Activated gamma-delta T cell (primary cell): ENCODE measurements around the gene E2F4.
A peak's percentile ranks its signal among the peaks of the same experiment; 100 is the strongest.

ENCODE experiments used
- DNase-seq: peaks from one replicate; lab custom pipeline; 2025; lab: John Stamatoyannopoulos, UW
- total RNA-seq, 2 donors: gene quantifications; one replicate each; lab custom pipeline; 2026; lab: John Stamatoyannopoulos, UW

The E2F4 gene, protein sequence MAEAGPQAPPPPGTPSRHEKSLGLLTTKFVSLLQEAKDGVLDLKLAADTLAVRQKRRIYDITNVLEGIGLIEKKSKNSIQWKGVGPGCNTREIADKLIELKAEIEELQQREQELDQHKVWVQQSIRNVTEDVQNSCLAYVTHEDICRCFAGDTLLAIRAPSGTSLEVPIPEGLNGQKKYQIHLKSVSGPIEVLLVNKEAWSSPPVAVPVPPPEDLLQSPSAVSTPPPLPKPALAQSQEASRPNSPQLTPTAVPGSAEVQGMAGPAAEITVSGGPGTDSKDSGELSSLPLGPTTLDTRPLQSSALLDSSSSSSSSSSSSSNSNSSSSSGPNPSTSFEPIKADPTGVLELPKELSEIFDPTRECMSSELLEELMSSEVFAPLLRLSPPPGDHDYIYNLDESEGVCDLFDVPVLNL
- total RNA-seq: 110 to 117 reads per million in 2 donors

DNA sequence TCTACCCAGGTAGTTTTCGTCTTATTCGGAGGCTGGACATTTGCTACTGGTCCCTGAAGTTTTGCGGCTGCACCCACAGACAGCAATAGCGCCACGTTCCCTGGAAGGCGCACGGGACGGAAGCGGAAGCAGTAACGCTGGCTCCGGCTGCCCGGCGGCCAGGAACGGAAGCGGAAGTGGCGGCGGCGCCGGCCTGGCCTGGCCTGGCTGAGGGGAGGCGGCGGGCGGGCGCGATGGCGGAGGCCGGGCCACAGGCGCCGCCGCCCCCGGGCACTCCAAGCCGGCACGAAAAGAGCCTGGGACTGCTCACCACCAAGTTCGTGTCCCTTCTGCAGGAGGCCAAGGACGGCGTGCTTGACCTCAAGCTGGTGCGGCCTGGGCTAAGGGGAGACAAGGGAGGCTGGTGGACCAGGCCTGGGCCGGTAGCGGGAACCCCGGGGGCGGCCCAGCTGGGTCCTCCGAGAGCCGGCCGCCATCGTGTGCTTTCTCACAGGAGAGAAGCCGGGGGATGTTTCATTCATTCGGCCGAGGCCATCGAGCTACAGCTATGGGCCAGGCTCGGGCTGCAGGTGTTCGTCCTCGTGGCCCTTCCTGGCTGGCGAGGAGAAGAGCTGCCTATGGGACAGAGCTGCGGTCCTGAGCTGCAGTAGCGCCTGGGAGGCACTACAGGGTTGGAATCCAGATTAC, at the start of gene E2F4:
Gene E2F4 (plus strand): TSS at position 161 of the 687 bp plus-strand sequence. CDS start 73 bp downstream, at position 234.
- DNase-seq: peak; percentile 78

DNA sequence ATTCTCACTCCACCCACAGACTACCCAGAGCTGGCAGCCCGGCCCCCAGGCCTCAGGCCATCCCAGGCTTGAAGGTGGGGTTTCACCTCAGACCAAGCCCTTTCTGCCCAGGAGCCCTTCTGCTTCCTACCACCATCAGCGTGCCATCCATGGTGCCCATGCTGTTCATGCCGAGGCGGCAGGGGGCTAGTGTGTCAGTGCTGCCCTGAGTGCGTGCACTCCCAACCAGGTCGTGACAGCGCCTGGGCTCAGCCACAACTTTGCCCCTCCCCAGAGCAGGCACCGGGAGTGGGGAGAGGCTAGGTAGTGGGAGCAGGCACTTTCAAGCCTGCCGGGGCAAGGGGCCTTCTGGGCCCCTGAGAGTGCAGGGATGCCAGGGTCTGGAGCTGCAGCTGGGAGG, 49.6 kb upstream of the E2F4 start:
- DNase-seq: no peak

DNA sequence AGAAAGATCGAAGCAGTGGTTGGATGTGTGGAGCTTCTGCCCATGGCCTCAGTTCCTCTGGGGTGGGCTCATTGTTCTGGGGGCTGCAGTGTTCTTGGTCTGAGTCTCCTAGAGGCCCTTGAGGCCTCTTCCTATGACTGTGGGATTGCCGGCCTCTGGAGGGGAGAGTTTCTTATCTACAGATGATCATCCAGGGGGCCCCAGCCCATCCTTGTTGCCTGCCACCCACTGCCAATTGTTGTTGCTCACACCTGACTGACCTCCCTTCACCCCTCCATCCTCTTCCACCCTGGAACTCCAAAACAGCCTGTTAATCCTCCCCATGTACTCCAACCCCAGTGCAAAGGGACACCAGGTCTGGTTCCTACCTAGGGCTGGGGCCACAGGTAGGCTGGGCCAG, 47.0 kb upstream of the E2F4 start:
- no peak for DNase-seq

DNA sequence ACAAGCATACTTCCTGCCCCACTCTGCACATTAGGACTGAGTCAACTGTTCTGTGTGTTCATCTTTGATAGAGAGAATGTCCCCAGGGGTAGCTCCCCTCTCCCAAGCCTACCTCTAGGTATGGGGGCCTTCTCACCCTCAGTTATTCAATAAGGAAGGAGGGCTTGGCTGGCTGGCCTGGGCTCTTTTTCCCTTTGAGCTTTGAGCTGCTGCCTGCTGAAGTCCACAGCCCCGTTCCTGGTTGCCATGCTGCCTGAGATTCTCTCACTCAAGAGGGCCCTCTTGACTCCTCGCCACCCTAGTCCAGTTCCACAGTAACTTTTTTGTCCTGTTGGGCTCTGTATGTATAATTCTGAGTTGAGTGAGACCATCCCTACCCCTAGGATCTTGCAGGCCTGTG, 46.2 kb upstream of the E2F4 start:
- DNase-seq: no peak

GRCh38 chr16:67146523-67147357, 45.2 kb upstream of the E2F4 start:
- no peak for DNase-seq

- no peak for DNase-seq
Measured at GRCh38 chr16:67147437-67148140, 44.4 kb upstream of the E2F4 start.

- no peak for DNase-seq
Measured at GRCh38 chr16:67148221-67148620, 43.7 kb upstream of the E2F4 start.

DNA sequence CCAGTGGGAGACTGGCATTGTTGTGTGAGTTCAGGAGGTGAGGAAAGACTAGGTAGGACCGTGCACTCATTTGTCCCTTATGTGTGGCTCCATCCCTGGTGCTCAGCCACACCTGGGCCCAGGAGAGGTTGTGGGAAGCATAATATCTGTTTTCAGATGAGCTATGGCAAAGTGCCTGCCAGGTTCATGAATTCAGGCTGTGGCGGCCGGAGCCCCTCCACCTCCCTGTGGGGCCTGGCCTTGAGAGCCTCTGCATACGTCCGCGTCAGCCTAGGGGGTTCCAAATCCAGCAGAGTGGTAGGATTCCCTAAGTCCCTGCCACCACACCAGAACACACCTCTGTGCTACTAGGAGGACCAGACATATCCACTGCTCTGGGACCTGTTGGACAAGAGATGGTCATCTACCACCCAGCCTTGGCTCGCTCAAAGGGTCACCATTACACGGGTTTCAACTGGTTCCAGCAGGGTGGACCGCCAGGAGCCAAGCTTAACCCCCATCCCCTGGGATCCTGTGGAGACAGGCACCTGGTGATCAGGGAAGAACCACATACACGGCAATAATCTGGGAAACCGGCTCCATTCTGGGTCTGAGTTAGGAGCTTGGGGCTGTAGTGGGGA, 43.2 kb upstream of the E2F4 start:
- DNase-seq: no peak

GRCh38 chr16:67149276-67150046, 42.5 kb upstream of the E2F4 start:
- DNase-seq: no peak

DNA sequence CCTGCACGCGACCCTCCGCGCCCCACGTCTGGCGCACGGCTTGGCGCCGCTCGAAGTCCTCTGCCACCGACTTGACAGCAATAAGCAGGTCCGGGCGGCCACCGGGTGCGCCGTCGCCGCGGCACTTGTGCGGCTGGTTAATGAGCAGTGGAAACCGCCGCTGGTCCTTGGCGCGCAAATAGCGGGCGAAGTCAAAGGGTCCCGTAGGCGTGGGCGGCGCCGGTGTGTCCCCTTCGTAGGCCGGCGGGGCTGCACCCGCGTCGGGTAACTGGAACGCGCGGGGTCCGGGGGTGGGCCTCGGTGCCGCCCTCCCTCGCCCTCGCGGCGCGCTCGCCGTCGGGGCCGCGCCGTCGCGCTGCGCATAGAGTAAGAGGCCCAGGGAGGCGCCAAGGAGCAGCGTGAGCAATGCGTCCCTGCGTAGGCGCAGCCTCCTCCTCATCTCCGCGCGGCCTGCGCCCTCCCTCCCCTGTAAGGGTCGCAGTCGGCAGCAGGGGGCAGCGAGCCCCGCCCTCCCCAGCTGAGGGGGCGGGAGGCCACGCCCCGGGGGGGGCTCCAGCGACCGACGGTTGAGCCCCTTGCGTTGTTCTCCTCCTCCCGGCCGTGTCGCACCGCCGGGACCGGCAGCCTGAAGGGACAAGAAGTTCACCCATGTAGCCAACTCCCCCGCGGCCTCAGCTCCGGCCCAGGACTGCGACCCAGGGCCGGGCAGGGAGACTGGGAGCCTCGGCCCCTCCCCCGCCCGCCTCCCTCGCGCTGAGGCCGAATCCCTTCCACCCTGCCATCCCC, 41.7 kb upstream of the E2F4 start:
- DNase-seq: no peak

DNA sequence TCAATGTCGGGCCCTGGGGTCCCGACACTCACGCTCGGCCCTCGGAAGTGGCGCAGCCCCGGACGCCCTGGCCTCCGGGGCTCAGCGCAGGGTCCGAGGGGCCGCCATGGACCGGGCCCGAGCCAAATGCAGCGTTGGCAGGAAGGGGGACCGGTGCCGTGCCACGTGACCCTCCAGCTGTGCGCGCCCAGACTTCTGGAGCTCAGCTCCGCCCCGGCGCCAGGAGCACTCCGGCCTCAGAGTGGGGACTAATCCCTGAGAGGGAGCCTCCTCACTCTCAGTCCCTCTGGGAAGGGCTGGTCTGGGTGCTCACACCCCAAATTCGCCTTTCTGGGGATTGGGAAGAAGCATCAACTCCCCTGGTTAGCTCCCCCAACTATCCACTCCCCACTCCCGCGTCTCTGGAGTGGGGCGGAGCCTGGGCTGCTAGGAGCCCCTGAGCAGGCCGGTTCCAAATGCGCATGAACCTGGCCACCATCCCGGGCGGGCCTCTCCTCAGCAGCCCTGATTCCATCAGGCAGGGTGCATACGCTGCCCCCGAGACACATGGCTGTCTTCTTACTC, 41.0 kb upstream of the E2F4 start, which contains the start of gene B3GNT9:
Gene B3GNT9 (minus strand): TSS at position 166 of the 564 bp plus-strand sequence. CDS start 513 bp downstream, outside the sequence.
- no peak for DNase-seq

GRCh38 chr16:67151431-67152097, 40.4 kb upstream of the E2F4 start:
- no peak for DNase-seq

DNA sequence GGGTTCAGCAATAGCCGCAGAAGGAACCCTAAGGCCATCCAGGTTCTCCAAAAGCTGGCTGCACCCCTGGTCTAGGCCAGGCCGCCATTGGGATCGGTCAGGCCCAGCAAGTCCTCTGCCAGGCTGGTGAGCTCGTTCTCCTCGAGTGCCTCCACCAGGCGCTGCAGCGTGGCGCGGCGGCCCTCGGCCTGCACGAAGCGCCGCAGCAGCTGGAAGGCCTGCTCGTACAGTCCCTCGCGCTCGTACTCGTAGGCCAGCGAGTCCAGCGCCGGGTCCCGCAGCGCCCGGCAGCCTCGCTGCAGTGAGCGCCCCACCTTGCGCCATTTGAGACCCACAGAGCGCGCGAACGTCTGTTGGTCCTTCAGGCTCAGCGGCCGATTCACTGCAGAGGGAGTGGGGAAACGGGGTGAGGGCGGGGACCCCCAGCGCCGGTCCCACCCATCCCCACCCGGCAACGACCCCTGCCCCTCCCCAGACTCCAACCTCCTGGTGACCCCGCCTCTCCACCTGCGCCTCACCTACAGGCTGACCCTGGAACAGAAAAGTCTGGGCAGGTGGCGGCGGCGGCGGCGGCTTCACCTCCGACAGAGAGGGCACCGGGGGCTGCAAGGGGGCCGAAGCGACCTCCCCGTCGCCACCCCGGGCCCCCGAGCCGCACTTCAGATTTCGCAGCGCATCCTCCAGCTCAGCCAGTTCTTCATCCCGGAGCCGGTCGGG, 37.2 kb upstream of the E2F4 start:
- no peak for DNase-seq

GRCh38 chr16:67155295-67156142, 36.4 kb upstream of the E2F4 start:
- DNase-seq: peak; percentile 66

GRCh38 chr16:67156143-67156844, 35.7 kb upstream of the E2F4 start:
- DNase-seq: no peak

GRCh38 chr16:67157106-67157748, 34.7 kb upstream of the E2F4 start:
- DNase-seq: no peak
